ENCODE data around the gene KIAA0513.

The KIAA0513 gene

DNA sequence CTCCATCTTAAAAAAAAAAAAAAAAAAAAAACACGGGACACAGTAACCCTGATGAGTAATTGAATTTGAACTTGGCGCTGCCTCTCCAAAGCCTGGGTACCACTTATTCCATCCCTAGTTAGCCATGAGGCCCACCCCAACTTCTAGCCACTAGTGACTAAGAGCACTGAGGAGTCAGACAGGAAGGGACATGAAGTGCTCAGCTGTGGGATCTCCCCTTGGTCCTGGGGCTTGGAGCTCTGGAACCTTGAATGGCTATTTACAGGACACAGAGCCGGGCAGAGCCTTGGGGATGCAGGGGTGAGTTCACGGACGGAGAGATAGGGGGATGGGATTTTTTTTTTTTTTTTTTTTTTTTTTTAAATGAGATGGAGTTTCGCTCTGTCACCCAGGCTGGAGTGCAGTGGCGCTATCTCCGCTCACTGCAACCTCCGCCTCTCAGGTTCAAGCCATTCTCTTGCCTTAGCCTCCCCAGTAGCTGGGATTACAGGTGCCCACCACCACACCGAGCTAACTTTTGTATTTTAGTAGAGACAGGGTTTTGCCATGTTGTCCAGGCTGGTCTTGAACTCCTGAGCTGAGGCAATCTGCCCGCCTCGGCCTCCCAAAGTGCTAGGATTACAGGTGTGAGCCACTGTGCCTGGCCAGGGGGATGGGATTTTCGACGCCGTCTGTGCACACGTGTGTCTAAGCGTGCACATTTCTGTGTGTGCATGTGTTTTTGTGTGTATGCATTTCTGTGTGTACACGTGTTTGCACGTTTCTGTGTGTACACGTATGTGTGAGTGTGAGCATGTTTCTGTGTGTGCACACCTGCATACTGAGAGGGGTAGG, 105.1 kb downstream of the KIAA0513 start:
- Histone ChIP-seq H3K4me3 (ENCODE audit: low read depth, low read length) (no peak overlapping the region), H3K36me3 (ENCODE audit: control insufficient read depth, insufficient read depth, low read length) (no peaks in the 10 kb centered on the region), H3K9ac (ENCODE audit: low read length) (no peak overlapping the region), H3K27ac (ENCODE audit: low read depth, low read length) (no peak overlapping the region), H3K4me1 (ENCODE audit: control insufficient read depth, insufficient read depth, low read length) (peaks cover 29% of the 10 kb centered on the region), H3K27me3 (ENCODE audit: control insufficient read depth, insufficient read depth, low read length) (no peaks in the 10 kb centered on the region), H3K9me3 (ENCODE audit: control insufficient read depth, insufficient read depth, low read depth, low read length) (no peaks in the 10 kb centered on the region)

- no peaks in the 10 kb centered on the region for H3K27me3 ChIP-seq (ENCODE audit: control insufficient read depth, insufficient read depth, low read length)
- H3K4me3 ChIP-seq (ENCODE audit: low read depth, low read length) = no peak overlapping the region
- H3K9ac ChIP-seq (ENCODE audit: low read length) = no peak overlapping the region
- H3K4me1 ChIP-seq (ENCODE audit: control insufficient read depth, insufficient read depth, low read length) = peaks cover 29% of the 10 kb centered on the region
- no peaks in the 10 kb centered on the region for H3K9me3 ChIP-seq (ENCODE audit: control insufficient read depth, insufficient read depth, low read depth, low read length)
- no peak overlapping the region for H3K27ac ChIP-seq (ENCODE audit: low read depth, low read length)
- no peaks in the 10 kb centered on the region for H3K36me3 ChIP-seq (ENCODE audit: control insufficient read depth, insufficient read depth, low read length)
Measured at GRCh38 chr16:85133290-85133599, 105.7 kb downstream of the KIAA0513 start.

- H3K27ac ChIP-seq (ENCODE audit: low read depth, low read length) = no peak overlapping the region
- H3K36me3 ChIP-seq (ENCODE audit: control insufficient read depth, insufficient read depth, low read length) = no peaks in the 10 kb centered on the region
- H3K4me3 ChIP-seq (ENCODE audit: low read depth, low read length) = no peak overlapping the region
- no peak overlapping the region for H3K9ac ChIP-seq (ENCODE audit: low read length)
- peaks cover 29% of the 10 kb centered on the region for H3K4me1 ChIP-seq (ENCODE audit: control insufficient read depth, insufficient read depth, low read length)
- no peaks in the 10 kb centered on the region for H3K9me3 ChIP-seq (ENCODE audit: control insufficient read depth, insufficient read depth, low read depth, low read length)
- H3K27me3 ChIP-seq (ENCODE audit: control insufficient read depth, insufficient read depth, low read length) = no peaks in the 10 kb centered on the region
Measured at GRCh38 chr16:85134076-85134788, 106.6 kb downstream of the KIAA0513 start.

DNA sequence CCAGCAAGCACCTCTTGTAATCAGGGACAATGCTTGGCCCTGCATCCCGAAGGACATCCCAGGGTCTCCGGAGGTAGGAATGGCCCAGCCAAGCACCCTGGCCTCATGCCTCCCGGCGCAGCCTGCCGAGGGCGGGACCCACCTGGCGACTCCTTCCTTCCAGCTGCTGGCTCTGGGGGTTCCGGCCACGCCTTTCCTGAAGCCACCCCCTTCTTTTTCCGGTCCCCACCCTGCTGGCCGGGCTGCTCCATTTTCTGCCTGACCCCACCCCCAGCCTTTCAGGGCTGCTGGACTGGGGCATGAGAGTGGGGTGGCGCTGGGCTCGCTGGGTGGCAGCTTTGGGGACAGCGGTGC, 107.2 kb downstream of the KIAA0513 start:
- Histone ChIP-seq H3K9me3 (ENCODE audit: control insufficient read depth, insufficient read depth, low read depth, low read length) (no peaks in the 10 kb centered on the region), H3K4me1 (ENCODE audit: control insufficient read depth, insufficient read depth, low read length) (peaks cover 29% of the 10 kb centered on the region), H3K4me3 (ENCODE audit: low read depth, low read length) (no peak overlapping the region), H3K27ac (ENCODE audit: low read depth, low read length) (no peak overlapping the region), H3K36me3 (ENCODE audit: control insufficient read depth, insufficient read depth, low read length) (no peaks in the 10 kb centered on the region), H3K27me3 (ENCODE audit: control insufficient read depth, insufficient read depth, low read length) (no peaks in the 10 kb centered on the region), H3K9ac (ENCODE audit: low read length) (no peak overlapping the region)

- peaks cover 18% of the 10 kb centered on the region for H3K4me1 ChIP-seq (ENCODE audit: control insufficient read depth, insufficient read depth, low read length)
- no peaks in the 10 kb centered on the region for H3K9me3 ChIP-seq (ENCODE audit: control insufficient read depth, insufficient read depth, low read depth, low read length)
- no peak overlapping the region for H3K9ac ChIP-seq (ENCODE audit: low read length)
- H3K36me3 ChIP-seq (ENCODE audit: control insufficient read depth, insufficient read depth, low read length) = no peaks in the 10 kb centered on the region
- H3K27ac ChIP-seq (ENCODE audit: low read depth, low read length) = no peak overlapping the region
- no peaks in the 10 kb centered on the region for H3K27me3 ChIP-seq (ENCODE audit: control insufficient read depth, insufficient read depth, low read length)
- H3K4me3 ChIP-seq (ENCODE audit: low read depth, low read length) = no peak overlapping the region
Measured at GRCh38 chr16:85136213-85136701, 108.7 kb downstream of the KIAA0513 start.

DNA sequence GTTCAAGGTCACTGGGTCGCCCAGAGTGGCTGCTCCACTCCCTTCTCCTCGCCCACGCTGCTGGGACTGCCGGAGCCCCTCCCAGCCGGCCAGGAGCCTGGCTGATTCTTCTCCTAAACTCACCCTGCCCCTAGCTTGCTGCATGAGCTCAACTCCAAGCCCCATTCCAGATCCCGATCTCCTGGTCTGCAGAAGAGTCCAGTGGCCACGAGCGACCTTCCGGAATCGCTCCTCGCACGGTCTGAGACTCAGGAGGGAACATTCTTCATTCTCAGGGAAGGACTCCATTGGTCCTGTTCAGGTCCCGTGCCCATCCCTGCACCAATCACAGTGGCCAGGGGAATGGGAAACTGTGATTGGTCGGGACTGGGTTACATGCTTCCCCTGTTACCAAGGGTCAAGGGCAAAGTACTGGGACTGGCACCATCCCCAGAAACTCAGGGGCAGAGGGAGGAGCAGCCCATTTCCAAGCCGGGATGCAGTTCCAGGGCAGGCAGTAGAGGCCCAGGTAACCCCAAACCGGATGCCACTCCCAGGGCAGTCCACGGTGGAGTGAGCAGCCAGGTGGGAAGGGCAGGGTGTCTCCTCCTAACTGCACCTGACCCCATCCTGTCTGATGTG, 109.2 kb downstream of the KIAA0513 start:
- Histone ChIP-seq H3K27ac (ENCODE audit: low read depth, low read length) (no peak overlapping the region), H3K9ac (ENCODE audit: low read length) (no peak overlapping the region), H3K4me3 (ENCODE audit: low read depth, low read length) (no peak overlapping the region), H3K36me3 (ENCODE audit: control insufficient read depth, insufficient read depth, low read length) (no peaks in the 10 kb centered on the region), H3K9me3 (ENCODE audit: control insufficient read depth, insufficient read depth, low read depth, low read length) (no peaks in the 10 kb centered on the region), H3K27me3 (ENCODE audit: control insufficient read depth, insufficient read depth, low read length) (no peaks in the 10 kb centered on the region), H3K4me1 (ENCODE audit: control insufficient read depth, insufficient read depth, low read length) (peaks cover 18% of the 10 kb centered on the region)

- H3K4me1 ChIP-seq (ENCODE audit: control insufficient read depth, insufficient read depth, low read length) = peaks cover 18% of the 10 kb centered on the region
- no peaks in the 10 kb centered on the region for H3K27me3 ChIP-seq (ENCODE audit: control insufficient read depth, insufficient read depth, low read length)
- no peak overlapping the region for H3K4me3 ChIP-seq (ENCODE audit: low read depth, low read length)
- no peaks in the 10 kb centered on the region for H3K36me3 ChIP-seq (ENCODE audit: control insufficient read depth, insufficient read depth, low read length)
- no peak overlapping the region for H3K27ac ChIP-seq (ENCODE audit: low read depth, low read length)
- no peaks in the 10 kb centered on the region for H3K9me3 ChIP-seq (ENCODE audit: control insufficient read depth, insufficient read depth, low read depth, low read length)
- no peak overlapping the region for H3K9ac ChIP-seq (ENCODE audit: low read length)
Measured at GRCh38 chr16:85137323-85138072, 109.9 kb downstream of the KIAA0513 start.

DNA sequence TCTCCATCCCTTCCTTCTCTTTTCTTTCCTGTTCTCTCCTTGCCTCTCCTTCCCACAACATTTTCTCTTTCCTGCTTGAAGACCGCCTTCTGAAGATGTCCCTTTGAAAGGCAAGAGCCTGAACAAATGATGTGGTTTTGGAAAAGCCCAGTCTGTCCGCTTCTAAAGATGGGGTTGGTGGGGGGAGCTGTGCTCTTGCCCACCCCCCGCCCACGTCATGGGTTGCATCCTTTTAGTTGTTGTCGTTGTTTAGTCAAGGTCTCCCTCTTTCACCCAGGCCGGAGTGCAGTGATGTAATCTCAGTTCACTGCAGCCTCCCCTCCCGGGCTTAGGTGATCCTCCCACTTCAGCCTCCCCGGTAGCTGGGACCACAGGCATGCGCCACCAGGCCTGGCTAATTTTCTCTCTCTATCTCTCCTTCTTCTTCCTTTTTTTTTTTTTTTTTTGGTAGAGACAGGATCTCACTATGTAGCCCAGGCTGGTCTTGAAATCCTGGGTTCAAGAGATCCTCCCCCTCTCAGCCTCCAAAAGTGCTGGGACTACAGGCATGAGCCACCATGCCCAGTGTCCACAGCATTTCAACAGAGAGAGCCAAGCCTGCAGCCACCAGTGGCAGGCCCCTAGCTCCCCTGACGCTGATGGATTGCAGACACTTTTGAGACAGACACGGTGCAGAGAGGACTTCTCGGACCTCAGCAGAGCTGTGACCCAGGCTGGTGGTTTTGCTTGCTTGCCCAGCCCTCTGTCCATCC, 110.7 kb downstream of the KIAA0513 start:
- Histone ChIP-seq H3K36me3 (ENCODE audit: control insufficient read depth, insufficient read depth, low read length) (no peaks in the 10 kb centered on the region), H3K9ac (ENCODE audit: low read length) (no peak overlapping the region), H3K4me1 (ENCODE audit: control insufficient read depth, insufficient read depth, low read length) (peaks cover 23% of the 10 kb centered on the region), H3K9me3 (ENCODE audit: control insufficient read depth, insufficient read depth, low read depth, low read length) (no peaks in the 10 kb centered on the region), H3K27ac (ENCODE audit: low read depth, low read length) (no peak overlapping the region), H3K4me3 (ENCODE audit: low read depth, low read length) (no peak overlapping the region), H3K27me3 (ENCODE audit: control insufficient read depth, insufficient read depth, low read length) (no peaks in the 10 kb centered on the region)

DNA sequence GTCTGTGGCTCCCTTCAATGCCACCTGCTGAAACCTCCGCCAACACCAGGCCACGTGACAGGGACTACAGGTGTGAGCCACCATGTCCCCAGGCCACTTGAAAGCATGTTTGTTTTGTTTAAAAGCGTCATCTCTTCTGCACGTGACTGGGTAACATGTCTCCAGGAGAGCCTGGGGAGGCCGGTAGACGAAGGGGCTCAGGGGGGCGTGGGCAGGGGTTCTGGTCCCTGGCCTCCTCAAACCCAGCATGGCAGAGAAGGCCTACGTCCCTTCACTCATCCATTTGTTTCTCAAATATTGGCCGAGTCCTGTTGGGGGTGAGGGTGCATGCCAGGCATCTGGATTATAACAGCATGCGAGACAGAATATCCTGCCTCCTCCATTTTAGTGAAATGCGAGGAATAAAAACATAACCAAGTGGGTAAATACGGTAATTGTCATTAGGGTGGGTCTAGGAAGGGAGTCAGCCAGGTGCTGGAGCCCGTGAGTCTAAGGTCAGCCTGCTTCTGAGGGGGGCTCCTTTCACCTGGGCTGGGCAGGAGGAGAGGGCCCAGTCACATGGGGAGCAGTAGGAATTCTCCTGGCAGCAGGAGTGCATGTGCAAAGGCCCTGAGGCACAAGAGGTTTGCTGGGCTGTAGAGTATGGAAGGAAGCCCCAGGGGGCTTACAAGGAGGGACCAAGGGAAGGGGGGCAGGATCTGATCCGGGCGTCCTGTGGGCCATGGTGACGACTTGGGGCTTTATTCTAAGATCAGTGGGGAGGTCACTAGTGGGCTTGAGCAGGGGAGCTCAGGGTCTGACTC, 111.4 kb downstream of the KIAA0513 start:
- Histone ChIP-seq H3K27me3 (ENCODE audit: control insufficient read depth, insufficient read depth, low read length) (no peaks in the 10 kb centered on the region), H3K4me3 (ENCODE audit: low read depth, low read length) (no peak overlapping the region), H3K4me1 (ENCODE audit: control insufficient read depth, insufficient read depth, low read length) (peaks cover 26% of the 10 kb centered on the region), H3K9ac (ENCODE audit: low read length) (no peak overlapping the region), H3K27ac (ENCODE audit: low read depth, low read length) (no peak overlapping the region), H3K9me3 (ENCODE audit: control insufficient read depth, insufficient read depth, low read depth, low read length) (no peaks in the 10 kb centered on the region), H3K36me3 (ENCODE audit: control insufficient read depth, insufficient read depth, low read length) (no peaks in the 10 kb centered on the region)

GRCh38 chr16:85139881-85140339, 112.3 kb downstream of the KIAA0513 start:
- Histone ChIP-seq H3K9me3 (ENCODE audit: control insufficient read depth, insufficient read depth, low read depth, low read length) (no peaks in the 10 kb centered on the region), H3K27ac (ENCODE audit: low read depth, low read length) (no peak overlapping the region), H3K27me3 (ENCODE audit: control insufficient read depth, insufficient read depth, low read length) (no peaks in the 10 kb centered on the region), H3K9ac (ENCODE audit: low read length) (no peak overlapping the region), H3K4me1 (ENCODE audit: control insufficient read depth, insufficient read depth, low read length) (peaks cover 24% of the 10 kb centered on the region), H3K36me3 (ENCODE audit: control insufficient read depth, insufficient read depth, low read length) (no peaks in the 10 kb centered on the region), H3K4me3 (ENCODE audit: low read depth, low read length) (no peak overlapping the region)
